Measurements from ENCODE around the gene RESP18.
A peak's percentile ranks its signal among the peaks of the same experiment; 100 is the strongest.
"Not testable (repeated sequence)": the region's sequence is repeated elsewhere in the genome, so short reads cannot be mapped to it uniquely, and the experiment has no call there.

The RESP18 gene

DNA sequence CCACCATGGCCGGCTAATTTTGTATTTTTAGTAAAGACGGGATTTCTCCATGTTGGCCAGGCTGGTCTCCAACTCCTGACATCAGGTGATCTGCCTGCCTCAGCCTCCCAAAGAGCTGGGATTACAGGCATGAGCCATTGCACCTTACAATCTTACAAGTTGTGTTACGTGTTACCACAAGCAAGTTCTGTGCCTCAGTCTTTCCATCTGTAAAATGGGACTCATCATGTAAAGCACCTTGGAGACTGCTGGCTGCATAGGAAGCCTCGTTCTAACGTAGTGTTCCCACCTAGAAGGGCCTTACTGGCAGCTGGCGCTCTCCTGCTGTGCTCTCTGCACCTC is 43.4 kb downstream of the RESP18 start:
- no peak overlapping the region for H3K4me3 ChIP-seq (replicated peaks; ENCODE audit: low read depth, low read length)
- TF ChIP-seq, protein P1, sequence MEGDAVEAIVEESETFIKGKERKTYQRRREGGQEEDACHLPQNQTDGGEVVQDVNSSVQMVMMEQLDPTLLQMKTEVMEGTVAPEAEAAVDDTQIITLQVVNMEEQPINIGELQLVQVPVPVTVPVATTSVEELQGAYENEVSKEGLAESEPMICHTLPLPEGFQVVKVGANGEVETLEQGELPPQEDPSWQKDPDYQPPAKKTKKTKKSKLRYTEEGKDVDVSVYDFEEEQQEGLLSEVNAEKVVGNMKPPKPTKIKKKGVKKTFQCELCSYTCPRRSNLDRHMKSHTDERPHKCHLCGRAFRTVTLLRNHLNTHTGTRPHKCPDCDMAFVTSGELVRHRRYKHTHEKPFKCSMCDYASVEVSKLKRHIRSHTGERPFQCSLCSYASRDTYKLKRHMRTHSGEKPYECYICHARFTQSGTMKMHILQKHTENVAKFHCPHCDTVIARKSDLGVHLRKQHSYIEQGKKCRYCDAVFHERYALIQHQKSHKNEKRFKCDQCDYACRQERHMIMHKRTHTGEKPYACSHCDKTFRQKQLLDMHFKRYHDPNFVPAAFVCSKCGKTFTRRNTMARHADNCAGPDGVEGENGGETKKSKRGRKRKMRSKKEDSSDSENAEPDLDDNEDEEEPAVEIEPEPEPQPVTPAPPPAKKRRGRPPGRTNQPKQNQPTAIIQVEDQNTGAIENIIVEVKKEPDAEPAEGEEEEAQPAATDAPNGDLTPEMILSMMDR (IDR thresholded peaks at IDR 0.05; ENCODE audit: low read depth, low read length, missing control alignments), result no peak
- no peak for DNase-seq (ENCODE audit: extremely low read depth, low read depth)

DNA sequence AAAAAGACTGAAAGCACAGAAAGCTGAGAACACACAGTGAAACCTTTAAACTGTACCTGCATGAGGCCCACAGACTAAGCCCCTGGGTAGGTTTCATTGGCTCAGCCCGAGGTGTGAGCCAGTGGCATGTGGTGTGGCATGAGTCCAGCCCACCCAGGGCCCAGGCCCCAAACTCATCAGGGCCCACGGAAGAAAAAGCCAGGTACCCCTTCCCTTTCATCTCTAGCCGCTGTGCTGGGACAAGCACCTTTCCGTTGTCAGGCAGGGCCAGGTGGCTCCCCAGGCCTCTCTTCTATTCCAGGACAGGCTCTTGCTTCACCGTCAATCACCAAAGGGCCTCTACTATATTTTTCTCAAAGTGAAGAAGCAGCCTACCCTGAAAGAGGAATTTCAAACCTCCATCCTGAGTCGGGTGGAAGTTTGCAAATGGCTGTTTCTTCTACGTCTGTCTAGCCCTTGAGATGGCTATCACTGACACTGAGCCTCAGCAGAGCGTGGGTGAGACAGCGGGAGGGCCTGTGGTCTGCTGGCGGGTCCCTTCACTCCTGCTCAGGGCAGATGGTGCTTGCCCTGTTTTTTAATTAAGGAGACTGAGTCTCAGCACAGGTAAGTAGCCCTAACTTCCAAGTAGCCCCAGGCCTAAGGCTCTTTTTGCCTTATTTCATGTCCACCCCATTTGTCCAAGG is 44.8 kb downstream of the RESP18 start:
- no peak overlapping the region for H3K4me3 ChIP-seq (replicated peaks; ENCODE audit: low read depth, low read length)
- TF ChIP-seq, protein P1 (IDR thresholded peaks at IDR 0.05; ENCODE audit: low read depth, low read length, missing control alignments), result no peak
- DNase-seq (ENCODE audit: extremely low read depth, low read depth), result no peak

DNA sequence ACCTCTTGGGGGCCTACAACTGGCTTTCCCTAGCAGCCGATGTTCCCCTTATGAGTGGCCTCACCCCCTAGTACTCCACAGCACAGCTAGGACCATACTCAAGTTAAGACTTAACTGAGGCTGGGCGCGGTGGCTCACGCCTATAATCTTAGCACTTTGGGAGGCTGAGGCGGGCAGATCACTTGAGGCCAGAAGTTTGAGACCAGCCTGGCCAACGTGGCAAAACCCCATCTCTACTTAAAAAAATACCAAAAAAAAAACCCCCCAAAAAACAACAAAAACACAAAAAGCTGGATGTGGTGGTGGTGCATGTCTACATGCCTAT is 45.5 kb downstream of the RESP18 start:
- not testable (repeated sequence) for DNase-seq (ENCODE audit: extremely low read depth, low read depth); H3K4me3 ChIP-seq (replicated peaks; ENCODE audit: low read depth, low read length)

DNA sequence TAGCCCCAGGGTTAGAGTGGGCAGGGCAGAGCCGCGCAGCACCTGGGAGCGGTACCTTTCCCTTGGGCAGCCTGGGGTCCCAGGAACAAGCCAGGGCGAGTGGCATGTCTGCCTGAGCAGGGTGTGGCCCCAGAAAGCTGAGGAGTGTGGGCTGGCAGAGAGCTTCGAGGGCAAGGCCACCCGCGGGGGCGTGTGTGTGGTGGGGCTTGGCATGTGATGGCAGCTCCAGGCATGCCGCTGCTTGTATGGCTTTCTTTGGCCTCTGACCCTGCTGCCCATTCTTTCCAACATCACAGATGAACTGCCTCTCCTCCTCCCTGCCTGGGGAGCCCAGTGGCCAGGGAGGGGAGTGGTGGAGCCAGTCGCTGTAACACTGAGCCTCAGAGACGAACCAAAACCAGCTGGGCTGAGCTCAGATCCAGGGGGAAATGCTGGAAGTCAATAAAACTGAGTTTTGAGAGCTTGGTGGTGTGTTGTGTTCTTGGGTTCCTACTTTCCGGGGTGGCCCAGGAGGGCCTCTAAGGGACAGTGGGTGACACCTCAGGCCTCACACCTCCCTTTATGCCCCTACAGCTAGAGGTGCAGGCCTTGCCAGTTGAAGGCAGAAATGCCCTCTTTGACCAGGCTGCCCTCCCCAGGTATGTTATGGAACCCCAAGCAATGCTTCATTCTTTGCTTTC is 46.0 kb downstream of the RESP18 start:
- no peak overlapping the region for H3K4me3 ChIP-seq (replicated peaks; ENCODE audit: low read depth, low read length)
- TF ChIP-seq, protein P1 (IDR thresholded peaks at IDR 0.05; ENCODE audit: low read depth, low read length, missing control alignments), result no peak
- no peak for DNase-seq (ENCODE audit: extremely low read depth, low read depth)

DNA sequence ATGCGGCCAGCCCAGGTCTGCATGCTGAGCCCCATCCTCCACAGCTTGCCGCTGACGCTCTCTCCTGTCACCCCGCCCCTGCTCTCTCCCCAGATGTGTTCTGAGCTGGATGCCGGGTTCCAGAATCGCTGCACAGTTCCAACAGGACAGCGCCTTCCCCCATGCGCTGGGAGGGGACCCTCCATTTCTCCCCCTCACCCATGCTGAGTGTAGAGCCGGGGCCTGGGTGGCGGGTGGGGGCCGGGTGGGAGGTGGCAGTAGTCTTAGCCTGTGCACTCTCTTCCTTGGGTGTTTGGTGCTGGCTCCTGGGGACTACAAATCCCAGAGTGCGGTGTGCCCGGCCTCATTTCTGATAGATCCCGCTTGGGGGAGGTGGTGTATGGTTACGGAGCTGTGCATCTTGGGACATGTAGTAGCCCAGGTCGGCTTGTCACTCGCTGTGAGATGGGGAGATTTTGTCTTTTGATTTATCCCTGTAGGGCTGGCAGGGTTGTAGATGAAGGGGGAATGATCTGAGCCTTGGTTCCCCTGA is 46.6 kb downstream of the RESP18 start:
- no peak for DNase-seq (ENCODE audit: extremely low read depth, low read depth)
- H3K4me3 ChIP-seq (replicated peaks; ENCODE audit: low read depth, low read length), result 0 out of 2 replicates have a peak overlapping the region, but pooled peaks have one; percentile 7
- TF ChIP-seq, protein P1 (IDR thresholded peaks at IDR 0.05; ENCODE audit: low read depth, low read length, missing control alignments), result no peak

DNA sequence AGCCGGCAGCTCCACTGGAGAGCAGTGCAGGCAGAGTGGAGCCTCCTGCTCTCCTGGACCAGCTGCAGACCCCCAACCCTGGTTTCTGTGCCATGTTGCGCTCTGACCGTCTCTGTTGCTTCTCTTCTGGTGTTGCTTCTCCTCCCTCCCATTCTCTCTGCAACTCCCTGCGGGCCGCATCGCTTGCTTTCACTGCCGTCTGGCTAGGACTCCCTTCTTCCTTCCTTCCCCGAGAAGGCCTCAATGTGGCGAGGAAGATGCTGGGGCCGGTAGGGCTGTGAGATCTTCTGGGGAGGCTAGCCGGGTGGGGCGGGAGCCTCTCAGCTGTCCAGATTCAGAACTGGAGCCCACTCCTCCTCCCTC is 47.2 kb downstream of the RESP18 start:
- TF ChIP-seq, protein P1 (IDR thresholded peaks at IDR 0.05; ENCODE audit: low read depth, low read length, missing control alignments), result no peak
- H3K4me3 ChIP-seq (replicated peaks; ENCODE audit: low read depth, low read length), result 0 out of 2 replicates have a peak overlapping the region, but pooled peaks have one; percentile 7
- no peak for DNase-seq (ENCODE audit: extremely low read depth, low read depth)

DNA sequence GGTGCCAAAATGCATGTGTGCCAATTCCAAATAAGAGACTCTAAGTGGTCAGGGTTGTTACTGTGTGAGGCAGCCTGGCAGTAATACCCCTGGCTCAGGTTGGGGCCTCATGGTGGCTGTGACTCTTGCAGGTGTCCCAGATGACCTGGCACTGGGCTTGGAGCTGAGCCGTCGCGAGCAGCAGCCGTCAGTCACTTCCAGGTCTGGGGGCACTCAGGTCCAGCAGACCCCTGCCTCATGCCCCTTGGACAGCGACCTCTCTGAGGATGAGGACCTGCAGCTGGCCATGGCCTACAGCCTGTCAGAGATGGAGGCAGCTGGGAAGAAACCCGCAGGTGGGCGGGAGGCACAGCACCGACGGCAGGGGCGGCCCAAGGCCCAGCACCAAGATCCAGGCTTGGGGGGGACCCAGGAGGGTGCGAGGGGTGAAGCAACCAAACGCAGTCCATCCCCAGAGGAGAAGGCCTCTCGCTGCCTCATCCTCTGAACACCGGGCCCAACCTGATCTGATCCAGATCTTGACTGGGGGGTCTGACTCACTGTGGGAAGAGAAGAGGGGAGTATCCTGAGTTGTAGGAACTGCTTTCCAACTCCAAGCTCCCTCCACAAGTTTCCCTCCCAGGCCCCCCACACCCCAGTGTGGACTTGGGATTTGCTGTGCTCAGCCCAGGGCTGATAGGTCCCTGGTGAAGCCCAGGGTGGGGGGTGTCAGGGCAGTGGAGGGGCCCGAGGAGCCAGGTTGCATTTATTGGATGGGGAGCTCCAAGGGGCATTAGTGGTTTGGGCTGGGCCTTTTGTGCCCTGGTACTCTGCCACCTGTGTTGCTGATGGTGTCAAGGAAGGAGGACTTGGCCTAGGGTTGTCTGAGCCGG is 47.8 kb downstream of the RESP18 start:
- TF ChIP-seq, protein P1 (IDR thresholded peaks at IDR 0.05; ENCODE audit: low read depth, low read length, missing control alignments), result no peak
- H3K4me3 ChIP-seq (replicated peaks; ENCODE audit: low read depth, low read length), result no peak overlapping the region
- DNase-seq (ENCODE audit: extremely low read depth, low read depth), result no peak
